HG03378 (cell line): ENCODE data around the gene KCNG1.

ENCODE experiments used
- ATAC-seq: cut with Tn5 transposase; IDR thresholded peaks from one replicate; pipeline ENCODE4 v1.9.1; 2021; ENCODE audit warnings: mild to moderate bottlenecking, moderate library complexity; ENCODE audit not compliant: unreplicated experiment

Gene KCNG1

DNA sequence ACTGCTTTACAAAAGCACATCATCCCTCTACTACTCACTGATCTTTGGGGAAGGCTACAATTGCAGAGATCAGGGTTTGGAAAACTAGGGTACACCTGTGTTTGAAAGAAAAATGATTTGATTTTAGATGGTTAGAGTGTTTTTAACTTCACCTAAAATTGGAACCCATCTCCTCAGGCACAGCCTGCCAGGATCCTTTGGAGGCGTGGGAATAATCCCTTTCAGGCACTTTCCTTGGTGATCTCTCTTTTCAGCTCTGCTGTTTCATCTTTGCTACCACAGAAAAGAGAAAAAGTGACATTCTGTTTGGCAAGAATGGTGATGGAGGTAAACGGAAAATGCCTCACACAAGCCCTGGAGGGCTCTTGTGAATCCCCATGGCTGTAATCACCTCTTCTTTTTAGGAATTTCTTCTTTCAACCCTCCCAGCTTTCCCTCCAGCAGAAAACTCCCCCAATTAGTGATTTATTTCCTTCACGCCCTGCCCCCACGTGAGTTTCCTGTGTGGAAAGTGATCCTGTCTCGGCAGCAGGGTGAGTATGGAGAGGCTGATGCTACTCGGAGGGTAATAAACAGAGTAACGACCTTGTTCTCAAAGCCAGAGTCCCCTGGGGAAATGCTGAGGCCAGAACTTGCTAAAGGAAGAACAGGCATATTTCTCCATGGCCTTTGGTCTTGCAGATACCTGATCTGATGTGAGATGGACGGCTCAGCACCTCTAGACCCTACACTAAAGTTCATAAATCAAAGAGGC, 9.2 kb downstream of the KCNG1 start:
- no peak for ATAC-seq

DNA sequence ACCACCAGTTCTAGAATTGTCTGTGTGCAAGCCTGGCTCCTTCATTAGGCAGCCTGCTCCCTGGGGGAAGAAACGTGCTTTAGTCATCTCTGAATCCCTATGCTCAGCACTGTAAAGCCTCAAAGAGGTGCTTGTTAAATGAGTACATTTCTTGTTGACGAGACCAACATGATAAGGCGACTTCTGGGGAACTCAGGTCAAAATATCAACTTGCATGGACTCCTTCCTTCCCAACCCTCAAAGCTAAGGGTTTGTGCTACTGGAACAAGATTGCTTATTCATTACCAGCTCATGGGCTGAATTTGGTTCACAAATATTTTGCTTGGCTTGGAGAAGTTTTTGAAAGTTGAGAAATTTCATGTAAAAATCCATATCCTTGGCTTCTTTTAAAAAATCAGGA, 10.6 kb downstream of the KCNG1 start:
- no peak for ATAC-seq

DNA sequence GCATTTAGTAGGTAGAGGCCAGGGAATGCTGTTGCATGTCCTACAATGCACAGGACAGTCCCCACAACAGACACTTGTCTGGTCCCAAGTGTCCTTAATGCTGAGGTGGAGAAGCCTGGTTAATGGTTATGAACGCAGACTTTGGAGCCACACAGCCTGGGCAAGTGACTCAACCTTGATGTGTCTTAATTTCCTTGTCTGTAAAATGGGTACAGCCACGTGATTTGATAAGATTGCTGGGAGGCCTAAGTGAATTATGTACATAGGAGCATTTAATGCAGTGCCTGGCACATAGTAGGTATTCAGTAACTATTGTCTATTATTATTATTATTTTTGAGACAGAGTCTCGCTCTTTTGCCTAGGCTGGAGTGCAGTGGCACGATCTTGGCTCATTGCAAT, 11.4 kb downstream of the KCNG1 start:
- no peak for ATAC-seq

DNA sequence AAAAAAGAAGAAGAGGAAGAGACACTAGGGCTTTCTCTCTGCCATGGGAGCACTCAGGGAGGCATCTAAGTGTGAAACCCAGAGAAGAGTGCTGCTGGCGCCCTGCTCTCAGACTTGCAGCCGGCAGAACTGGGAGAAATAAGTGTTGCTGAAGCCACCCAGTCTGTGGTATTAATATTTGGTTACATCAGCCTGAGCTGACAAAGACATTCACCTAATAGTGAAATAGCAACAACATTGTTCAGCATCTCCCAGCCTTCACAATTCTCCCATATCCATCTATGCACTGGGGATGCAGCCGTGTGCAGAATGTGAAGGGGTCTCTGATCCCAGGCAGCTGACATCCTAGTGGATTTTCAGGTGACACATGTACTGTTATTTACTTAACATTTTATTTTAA, 12.0 kb downstream of the KCNG1 start:
- no peak for ATAC-seq

DNA sequence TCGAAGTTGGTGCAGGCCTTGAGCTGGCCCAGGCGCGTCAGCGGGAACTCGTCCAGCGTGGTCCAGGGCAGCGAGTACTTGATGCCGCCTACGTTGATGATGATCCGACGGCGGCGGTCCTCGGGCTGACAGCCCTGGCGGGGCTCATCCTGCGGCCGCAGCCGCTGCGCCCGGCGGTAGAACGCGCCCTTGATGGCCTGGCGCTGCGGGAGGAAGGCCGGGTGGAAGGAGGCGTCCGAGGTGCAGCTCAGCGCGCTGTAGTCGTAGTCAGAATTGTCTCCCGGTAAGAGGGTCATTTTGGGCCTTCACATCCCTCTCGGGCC, 12.9 kb downstream of the KCNG1 start:
- ATAC-seq, result no peak

DNA sequence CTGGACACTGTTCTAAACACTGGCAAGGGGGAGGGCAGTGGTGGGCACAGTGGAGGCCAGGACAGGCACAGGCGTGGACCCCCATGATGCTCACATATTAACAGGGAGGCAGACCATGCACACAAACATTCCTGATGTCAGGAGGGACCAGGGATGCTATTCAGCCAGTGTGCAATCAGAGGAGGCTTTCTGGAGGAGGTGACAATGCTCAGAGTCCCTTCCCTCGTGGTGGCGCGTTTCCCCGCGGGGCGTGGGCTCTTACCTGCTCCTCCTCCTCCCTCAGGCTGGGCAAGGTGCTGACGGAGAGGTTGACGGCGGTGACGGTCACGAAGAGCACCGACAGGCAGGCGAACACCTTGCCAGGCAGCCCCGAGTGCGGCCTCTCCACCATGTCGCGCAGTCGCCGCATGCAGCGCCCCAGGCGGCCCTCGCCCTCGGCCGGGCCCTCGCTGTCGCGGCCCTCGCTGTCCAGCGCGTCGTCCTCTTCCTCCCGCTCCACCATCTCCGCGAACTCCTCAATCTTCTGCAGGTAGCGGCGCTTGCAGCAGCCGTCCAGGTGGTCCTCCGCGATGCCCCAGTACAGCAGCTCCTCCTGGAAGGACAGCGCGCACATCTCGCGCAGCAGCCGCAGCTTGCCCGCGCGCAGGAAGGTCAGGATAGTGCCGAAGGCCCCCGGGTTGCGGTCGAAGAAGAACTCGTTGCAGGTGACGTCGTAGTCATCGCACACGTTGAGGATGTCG, 13.4 kb downstream of the KCNG1 start:
- ATAC-seq, result no peak

DNA sequence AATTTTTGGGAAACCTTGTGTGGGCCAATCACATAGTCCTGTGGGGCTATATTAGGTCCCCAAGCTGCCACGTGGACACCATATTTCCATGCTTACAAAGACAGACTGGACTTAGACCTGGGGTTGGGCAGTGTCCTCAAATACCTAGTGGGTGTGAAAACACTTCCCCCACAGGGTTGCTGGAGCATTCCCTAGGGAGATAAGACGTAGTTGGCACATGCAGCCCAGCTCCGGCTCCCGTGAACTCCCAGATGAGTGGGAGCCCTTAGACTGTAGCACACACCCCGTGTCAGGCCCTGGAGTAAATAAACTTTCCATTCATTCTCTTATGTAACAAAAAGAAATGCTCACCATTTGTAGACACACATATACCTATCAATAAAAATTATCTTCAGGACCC, 14.2 kb downstream of the KCNG1 start:
- no peak for ATAC-seq

DNA sequence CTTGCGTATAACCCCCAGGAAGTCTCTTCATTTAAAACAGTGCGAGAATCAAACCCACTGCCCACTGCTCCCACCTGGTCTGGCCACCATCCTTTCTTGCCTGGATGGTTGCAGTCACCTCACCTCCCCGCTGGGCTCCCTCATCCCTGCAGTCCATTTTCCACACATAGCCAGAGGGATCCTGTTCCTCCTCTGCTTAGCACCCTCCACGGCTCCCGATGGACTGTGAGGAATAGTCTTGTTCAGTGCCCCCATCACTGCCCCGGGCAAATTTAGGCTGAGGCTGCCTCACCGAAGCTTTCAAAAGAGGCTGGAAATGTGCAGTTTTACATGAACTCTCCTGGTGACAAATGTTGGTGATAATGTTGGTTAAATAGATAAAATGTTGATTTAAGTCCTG, 17.7 kb downstream of the KCNG1 start:
- ATAC-seq, result no peak

DNA sequence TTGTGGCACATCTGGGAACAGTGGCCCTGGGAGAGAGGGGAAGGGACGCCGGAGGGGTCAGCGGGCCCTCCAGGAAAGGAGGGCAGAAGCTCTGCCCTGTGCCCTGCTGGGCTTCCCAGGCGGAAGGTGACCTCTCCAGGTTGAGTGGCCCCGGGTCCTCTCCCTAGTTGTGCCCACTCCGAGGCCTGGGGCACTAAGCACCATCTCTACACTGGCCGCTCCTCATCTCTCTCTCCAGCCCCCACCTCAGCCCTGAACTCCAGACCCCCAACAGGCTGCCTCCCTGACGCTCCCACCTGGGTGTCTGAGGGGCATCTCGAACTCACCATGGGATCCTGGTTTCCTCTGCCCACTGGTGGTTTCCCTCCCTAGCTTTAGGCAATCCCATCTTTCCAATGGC, 18.1 kb downstream of the KCNG1 start:
- ATAC-seq, result no peak

DNA sequence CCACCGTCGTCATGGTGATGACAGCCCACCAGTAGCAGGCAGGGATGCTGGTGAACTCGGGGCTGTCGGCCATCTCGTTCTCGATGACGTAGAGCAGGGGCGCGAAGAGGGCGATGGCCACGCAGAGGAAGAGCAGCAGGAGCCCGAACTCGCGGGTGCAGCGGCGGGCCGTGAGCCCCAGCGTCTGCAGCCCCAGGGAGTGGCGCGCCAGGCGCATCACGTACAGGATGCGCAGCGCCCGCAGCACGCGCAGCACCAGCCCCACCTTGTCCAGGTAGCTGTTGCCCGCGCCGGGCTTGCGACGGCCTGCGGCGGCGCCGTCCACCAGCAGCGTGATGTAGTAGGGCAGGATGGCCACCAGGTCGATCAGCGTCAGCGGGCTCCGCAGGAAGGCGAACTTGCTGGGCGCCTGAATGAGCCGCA, 18.6 kb downstream of the KCNG1 start:
- ATAC-seq, result no peak

DNA sequence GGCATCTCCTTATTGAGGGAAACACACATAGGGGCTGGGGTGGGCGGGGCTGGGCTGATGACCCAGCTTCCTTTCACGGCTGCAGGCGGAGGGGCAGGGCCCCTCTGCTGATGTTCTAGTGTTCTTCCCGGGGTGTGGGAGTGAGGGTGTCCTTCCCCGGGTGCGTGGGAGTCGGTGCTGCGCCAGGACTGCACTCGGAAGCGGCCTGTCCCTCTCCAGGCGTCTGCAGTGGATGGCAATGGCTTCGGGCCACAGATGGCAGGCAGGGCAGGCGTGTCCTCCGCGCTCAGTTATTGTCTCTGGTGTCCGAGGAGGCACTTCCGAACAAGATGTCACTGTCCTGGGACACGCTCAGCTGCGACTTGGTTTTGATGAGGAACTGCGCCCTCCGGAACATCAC, 19.2 kb downstream of the KCNG1 start:
- ATAC-seq, result no peak

DNA sequence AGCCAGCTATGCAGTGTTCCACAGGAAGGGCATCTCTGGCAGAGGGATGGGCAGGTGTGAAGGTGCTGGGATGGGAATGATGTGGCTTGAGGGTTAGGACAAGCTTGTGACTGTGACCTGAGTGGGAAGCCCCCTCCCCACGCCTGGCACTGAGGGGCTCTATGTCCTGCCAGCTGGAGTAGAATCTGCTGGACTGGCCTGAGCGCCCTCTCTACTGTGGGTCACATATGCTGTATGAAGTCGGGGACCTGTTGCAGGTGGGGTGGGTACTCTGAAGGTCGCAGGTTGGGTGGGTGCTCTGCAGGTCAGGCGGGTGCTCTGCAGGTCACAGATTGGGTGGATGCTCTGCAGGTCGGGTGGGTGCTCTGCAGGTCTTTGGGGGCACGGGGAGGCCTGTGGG, 20.3 kb downstream of the KCNG1 start:
- no peak for ATAC-seq

DNA sequence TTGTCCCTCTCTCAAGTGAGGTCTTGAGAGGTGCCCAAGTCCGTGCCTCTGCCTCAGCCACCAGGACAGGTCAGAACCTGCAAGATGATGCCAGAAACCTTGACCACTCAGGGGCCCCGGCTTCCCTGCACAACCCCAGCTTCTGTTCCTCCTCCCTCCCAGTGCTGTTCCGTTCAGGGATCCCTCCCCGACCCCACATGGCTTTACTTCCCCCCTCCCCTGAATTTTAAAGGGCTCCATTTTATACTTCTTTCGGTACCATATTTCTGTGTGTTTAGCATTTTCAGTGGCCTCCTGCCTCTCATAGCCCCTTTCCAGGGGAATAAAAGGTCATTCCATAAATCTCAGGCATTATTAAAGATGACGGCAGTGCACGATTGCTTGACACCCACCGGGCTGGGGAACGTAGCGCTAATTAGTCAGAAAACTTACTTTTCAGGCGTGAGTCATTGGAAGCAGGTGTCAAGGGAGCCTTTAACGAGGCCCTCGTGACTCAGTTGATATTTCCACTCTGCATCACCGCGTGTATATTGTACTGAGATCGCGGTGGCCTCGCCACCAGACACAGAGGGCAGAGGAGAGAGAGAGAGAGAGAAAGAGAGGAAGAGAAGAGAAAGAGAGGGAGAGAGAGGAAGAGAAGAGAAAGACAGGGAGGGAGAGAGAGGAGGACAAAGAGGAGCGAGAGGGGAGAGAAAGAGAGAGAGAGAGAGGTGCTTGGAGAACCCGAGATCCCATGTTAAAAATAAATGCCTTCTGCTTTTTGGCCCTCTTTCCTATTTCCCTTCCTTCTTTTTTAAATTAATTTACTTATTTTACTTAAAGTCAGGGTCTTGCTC, 21.3 kb downstream of the KCNG1 start:
- ATAC-seq, result no peak

DNA sequence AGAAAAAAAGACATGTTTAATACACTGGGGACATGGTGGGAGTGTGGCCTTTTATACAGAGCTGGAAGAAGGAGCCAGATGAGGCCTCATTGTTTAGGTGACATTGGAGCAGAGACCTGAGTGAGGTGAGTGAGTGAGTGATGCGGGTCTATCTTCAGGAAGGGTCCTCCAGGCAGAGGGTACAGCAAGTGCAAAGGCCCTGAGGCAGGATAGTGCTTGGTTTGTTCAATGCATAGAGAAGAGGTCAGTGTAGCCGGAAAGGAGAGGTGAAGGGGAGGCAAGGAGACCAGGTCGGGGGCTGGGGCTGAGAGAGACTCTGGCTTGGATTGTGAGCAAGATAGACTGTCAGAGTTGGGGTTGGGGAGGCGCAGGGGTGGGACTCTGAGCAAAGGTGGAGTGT, 23.6 kb downstream of the KCNG1 start:
- no peak for ATAC-seq

DNA sequence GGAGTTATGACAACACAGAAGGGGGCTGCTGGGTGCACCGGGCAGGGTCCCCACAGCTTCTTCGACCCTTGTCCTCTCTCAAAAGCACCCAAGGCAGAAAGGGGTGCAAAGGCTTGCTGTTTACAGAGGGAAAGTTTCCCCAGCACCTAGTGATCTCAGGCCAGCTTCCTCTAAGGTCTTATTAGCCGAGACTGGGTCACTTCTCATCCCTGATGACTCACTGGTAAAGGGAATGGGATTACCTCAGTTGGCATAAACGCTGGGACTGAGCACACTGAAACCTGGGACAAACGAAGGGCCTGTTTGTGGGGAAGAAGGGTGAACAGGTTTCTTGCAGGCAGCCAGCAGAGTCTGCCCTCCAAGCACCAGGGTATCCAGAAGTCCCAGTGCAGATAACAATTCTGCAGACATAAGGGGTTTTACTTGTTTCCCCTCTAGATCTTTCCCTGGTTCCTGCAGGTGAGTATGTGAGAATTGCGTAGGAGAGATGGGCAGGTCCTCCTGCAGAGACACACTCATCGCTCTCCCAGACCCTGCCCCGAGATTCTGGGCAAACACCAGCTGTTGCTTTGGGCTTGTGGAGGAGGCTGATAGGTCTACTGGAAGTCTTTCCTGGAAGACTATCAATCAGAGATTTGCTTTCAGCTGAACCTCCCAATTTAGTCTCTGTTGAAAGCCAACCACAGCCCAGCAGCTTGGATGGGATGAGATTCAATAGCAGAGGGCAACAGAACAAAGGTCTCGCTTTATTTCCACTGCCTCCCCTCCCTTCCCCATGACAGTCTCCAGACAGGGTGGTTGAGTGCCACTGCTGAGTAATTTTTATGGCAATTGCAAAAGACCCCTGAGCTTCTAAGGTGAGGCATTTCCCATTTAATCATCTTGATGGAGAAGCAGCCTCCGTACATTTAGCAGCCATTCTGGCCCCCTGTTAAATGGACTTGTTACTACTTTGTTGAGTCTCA, 25.7 kb downstream of the KCNG1 start:
- ATAC-seq, result no peak

DNA sequence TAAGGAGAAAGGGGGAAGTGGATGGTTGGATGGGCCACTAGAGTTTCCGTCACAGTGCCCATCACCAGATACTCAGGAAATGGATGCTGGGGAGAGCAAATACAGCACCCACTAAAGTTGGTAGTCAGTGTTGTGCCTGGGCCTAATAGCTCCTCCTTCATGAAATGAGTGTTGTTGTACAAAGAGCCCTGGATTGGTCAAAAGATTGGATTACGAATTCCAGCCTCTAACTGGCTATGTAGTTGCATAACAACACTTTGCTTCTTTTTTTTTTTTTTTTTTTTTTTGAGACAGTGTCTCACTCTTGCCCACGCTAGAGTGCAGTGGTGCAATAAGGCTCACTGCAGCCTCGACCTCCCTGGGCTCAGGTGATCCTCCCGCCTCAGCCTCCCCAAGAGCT, 27.4 kb downstream of the KCNG1 start:
- ATAC-seq, result no peak

DNA sequence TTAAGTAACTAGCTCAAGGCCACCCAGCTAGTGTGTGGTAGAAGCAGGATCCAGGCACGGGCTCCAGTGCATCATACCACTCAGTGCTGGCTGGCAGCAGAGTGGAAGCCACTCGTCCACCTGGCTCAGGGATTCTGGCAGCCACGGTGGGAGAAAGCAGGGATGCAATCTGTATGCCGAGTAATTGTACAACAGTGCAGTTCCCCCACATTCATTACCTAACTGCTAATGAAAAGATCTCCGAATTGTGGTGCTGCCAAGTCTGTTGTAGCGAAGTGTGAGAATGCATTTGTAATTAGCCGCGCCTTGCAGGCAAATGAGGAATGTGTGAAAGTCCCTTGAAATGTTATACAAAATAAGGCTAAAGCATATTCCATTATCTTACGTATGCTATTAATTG, 29.0 kb downstream of the KCNG1 start:
- no peak for ATAC-seq

DNA sequence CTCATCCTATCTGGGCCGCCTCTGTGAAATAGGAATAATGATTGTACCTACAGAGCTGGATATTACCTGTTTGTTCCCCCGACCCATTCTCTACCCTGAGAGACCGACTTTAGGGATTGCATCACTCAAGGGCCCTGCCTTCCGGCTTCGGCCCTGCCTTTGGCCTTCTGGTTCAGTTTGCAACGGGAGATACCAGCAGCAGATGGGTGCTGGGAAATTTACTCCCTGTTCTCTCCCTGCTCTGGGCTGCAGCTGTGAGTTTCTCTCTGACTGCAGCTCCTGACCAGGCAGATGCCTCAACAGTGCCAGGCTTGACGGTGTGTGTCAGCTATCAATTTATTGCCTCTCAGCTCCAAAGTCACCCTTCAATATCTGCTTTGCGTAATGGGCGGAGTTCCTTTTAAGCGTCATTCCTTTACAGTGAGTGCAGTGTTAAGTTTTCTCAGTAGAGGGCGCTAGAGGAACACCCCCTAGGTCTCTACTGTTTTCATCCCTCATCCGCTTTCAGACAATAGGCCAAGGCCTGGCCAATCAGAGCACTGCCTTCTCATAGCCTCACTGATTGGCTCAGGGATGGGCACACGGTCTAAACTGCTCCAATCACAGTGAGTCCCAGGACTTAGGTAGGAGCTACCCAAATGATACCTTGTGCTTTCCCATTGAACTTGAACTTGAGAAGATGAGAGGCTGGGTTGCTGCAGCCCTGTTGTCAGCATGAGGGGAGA, 30.0 kb downstream of the KCNG1 start:
- peak; percentile 68 for ATAC-seq

DNA sequence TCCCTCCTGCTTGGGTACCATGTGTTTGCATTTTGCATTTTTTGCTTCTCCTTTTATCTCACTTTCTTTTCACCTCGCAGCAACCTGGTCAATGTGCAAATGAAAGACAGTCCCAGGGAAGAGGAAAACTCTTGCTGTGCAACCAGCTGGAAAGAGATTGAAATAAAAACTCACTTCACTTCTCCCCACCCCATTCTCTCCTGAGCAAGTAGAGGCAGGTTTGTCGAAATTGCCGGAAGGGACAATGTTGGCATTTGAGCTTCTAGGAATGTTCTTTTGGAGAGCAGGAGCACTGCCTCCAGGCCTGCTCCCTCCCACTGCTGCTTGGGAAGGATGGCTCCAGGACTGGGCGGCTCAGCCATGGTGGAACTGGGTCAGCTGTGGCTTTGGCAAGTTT, 30.6 kb downstream of the KCNG1 start:
- ATAC-seq, result no peak

DNA sequence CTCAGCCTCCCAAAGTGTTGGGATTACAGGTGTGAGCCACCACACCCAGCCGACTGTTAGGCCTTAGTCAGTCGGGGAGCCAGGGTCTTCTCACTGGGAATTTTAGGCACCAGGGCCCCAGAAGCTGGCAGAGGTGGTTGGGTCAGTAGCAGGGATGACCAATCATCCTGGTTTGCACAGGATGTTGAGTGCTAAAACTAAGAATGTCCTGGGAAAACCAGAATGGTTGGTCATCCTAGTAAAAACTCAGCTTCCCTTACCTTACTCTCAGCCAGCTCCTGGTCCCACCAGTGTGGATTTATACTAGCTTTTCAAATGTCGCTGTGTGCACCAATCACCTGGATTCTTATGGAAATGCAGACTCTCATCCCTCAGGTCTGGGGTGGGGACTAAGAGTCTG, 31.8 kb downstream of the KCNG1 start:
- ATAC-seq, result no peak
